HG03378 (cell line): Measurements from ENCODE around the gene CHKB.
"Not testable (repeated sequence)": the region's sequence is repeated elsewhere in the genome, so short reads cannot be mapped to it uniquely, and the experiment has no call there.

Experiments used
- ATAC-seq: cut with Tn5 transposase; IDR thresholded peaks from one replicate; pipeline ENCODE4 v1.9.1; 2021; ENCODE audit warnings: mild to moderate bottlenecking, moderate library complexity; ENCODE audit not compliant: unreplicated experiment

The CHKB gene

GRCh38 chr22:50550395-50550794 lies 32.3 kb downstream of the CHKB start:
- no peak for ATAC-seq

GRCh38 chr22:50548921-50549790 lies 33.5 kb downstream of the CHKB start:
- no peak for ATAC-seq

GRCh38 chr22:50548040-50548920 lies 34.4 kb downstream of the CHKB start:
- ATAC-seq = no peak

GRCh38 chr22:50547263-50547985 lies 35.2 kb downstream of the CHKB start:
- no peak for ATAC-seq

GRCh38 chr22:50546326-50547262 lies 36.1 kb downstream of the CHKB start:
- ATAC-seq = no peak

GRCh38 chr22:50545522-50546325 lies 36.9 kb downstream of the CHKB start, which contains the start of gene KLHDC7B:
Gene KLHDC7B, plus strand, starts transcription at chr22:50545899. Its CDS starts 345 bp downstream, at chr22:50546244.
- ATAC-seq = no peak

GRCh38 chr22:50544746-50545253 lies 37.8 kb downstream of the CHKB start:
- ATAC-seq = no peak

GRCh38 chr22:50544078-50544745 lies 38.4 kb downstream of the CHKB start:
- no peak for ATAC-seq

- ATAC-seq = no peak
These were observed 40.2 kb downstream of the CHKB start for GRCh38 chr22:50542416-50542927.

- not testable (repeated sequence) for ATAC-seq
These were observed 41.0 kb downstream of the CHKB start for GRCh38 chr22:50541667-50542026.

GRCh38 chr22:50540381-50540780 lies 42.3 kb downstream of the CHKB start:
- ATAC-seq = no peak

- no peak for ATAC-seq
These were observed 44.9 kb downstream of the CHKB start for GRCh38 chr22:50537765-50538164.

- ATAC-seq = no peak
These were observed 46.4 kb downstream of the CHKB start for GRCh38 chr22:50536226-50536625.

GRCh38 chr22:50535113-50535512 lies 47.5 kb downstream of the CHKB start:
- no peak for ATAC-seq

- not testable (repeated sequence) for ATAC-seq
These were observed 48.6 kb downstream of the CHKB start for GRCh38 chr22:50533856-50534711.

GRCh38 chr22:50532824-50533796 lies 49.5 kb downstream of the CHKB start:
- ATAC-seq = no peak
